MCF 10A (cell line): ENCODE data around the gene CDH24. TPM values are rescaled to one million over a fixed set of nuclear protein-coding genes. Genes with fewer than 3 reads are reported as not detected.
"Not testable (repeated sequence)": the region's sequence is repeated elsewhere in the genome, so short reads cannot be mapped to it uniquely, and the experiment has no call there.

ENCODE experiments used
- BruUV-seq: library from RNA; stranded (reverse); fragments of 400-500 nt; replicated peaks from 2 replicates; lab custom pipeline; 2021; lab: Mats Ljungman, UMichigan
- CTCF ChIA-PET: fragments of 300-600 bp; sonication (Branson Sonifier 250); formaldehyde crosslinking; extraction: SDS; loops from one replicate; lab custom pipeline; 2021; ENCODE audit warnings: antibody characterized with exemption, inconsistent platforms; lab: Yijun Ruan, JAX
- POLR2A ChIA-PET: fragments of 300-600, 350-650 bp; sonication (Branson Sonifier 250); formaldehyde crosslinking; extraction: SDS; loops from one replicate; lab custom pipeline; 2020; ENCODE audit warnings: antibody characterized with exemption, inconsistent platforms; lab: Yijun Ruan, JAX
- DNase-seq: peaks from one replicate; pipeline ENCODE4 v3.0.0-alpha.2; 2018; ENCODE audit not compliant: unreplicated experiment
- H3K27ac Mint-ChIP-seq: one replicate; pipeline ENCODE4 v1.8.0; 2022; ENCODE audit warnings: mild to moderate bottlenecking, low read depth, mixed read lengths; ENCODE audit not compliant: unreplicated experiment
- H3K27me3 Mint-ChIP-seq: one replicate; pipeline ENCODE4 v1.8.0; 2022; ENCODE audit warnings: mixed read lengths; ENCODE audit not compliant: insufficient read depth, unreplicated experiment
- H3K36me3 Mint-ChIP-seq: one replicate; pipeline ENCODE4 v1.8.0; 2022; ENCODE audit warnings: mild to moderate bottlenecking, moderate library complexity, mixed read lengths; ENCODE audit not compliant: insufficient read depth, unreplicated experiment
- H3K4me1 Mint-ChIP-seq: one replicate; pipeline ENCODE4 v1.8.0; 2022; ENCODE audit warnings: mixed read lengths; ENCODE audit not compliant: insufficient read depth, unreplicated experiment
- H3K4me3 Mint-ChIP-seq: one replicate; pipeline ENCODE4 v1.8.0; 2022; ENCODE audit warnings: mild to moderate bottlenecking, moderate library complexity, mixed read lengths; ENCODE audit not compliant: unreplicated experiment
- H3K9me3 Mint-ChIP-seq: one replicate; pipeline ENCODE4 v1.8.0; 2022; ENCODE audit warnings: mixed read lengths; ENCODE audit not compliant: unreplicated experiment
- CTCF ChIP-seq: fragments of 200-600 bp; IDR thresholded peaks from one replicate; pipeline ENCODE4 v1.8.0; 2022; ENCODE audit warnings: antibody characterized with exemption, mild to moderate bottlenecking; ENCODE audit not compliant: unreplicated experiment
- intact Hi-C: fragments of 100-400 bp; cut with micrococcal nuclease; formaldehyde crosslinking; loops from 2 replicates; pipeline ENCODE4 v1.14.1; 2022
- total RNA-seq: library from RNA; stranded (reverse); gene quantifications from 2 replicates; pipeline ENCODE4 v1.2.3, GENCODE V29; 2022

Gene CDH24
- total RNA-seq, 1 experiment from 2014 or later, result 4.9 TPM

GRCh38 chr14:23015618-23016017 lies 41.7 kb downstream of the CDH24 start:
- BruUV-seq, result no TSS peak
- Mint-ChIP-seq H3K27ac (no peak overlapping the region), H3K27me3 (no peaks in the 10 kb centered on the region), H3K4me1 (peaks cover 6% of the 10 kb centered on the region), H3K36me3 (no peaks in the 10 kb centered on the region), H3K4me3 (no peak overlapping the region), H3K9me3 (no peaks in the 10 kb centered on the region)
- ChIA-PET CTCF (interaction anchor here (0.7 to 3.6 kb wide), 4 partner anchors 20 to 56 kb away, joined by 3 to 25 read pairs (median 4); no protein-coding TSS in a partner anchor), POLR2A (interaction anchor here (2.0 kb wide), 1 partner anchor 9 kb away, joined by 10 read pairs; no protein-coding TSS in a partner anchor)
- intact Hi-C loops, result no loop called here
- no peak for DNase-seq
- TF ChIP-seq CTCF, result no peak

DNA sequence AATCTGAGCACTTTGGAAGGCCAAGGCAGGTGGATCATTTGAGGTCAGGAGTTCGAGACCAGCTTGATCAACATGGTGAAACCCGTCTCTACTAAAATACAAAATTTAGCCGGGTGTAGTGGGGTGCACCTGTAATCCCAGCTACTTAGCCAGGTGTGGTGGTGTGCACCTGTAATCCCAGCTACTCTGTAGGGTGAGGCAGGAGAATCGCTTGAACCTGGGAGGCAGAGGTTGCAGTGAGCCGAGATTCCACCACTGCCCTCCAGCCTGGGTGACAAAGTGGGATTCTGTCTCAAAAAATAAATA lies 43.6 kb downstream of the CDH24 start:
- intact Hi-C loops, BruUV-seq: not testable (repeated sequence)
- CTCF ChIA-PET, result interaction anchor here (1.1 to 1.5 kb wide), 2 partner anchors 20 kb away, joined by 3 to 4 read pairs; no protein-coding TSS in a partner anchor

GRCh38 chr14:23013054-23013748 lies 44.1 kb downstream of the CDH24 start:
- intact Hi-C loops, result no loop called here
- no peaks in the 10 kb centered on the region for H3K9me3 Mint-ChIP-seq
- no peak for DNase-seq
- no peak overlapping the region for H3K4me3 Mint-ChIP-seq
- no peak overlapping the region for H3K27ac Mint-ChIP-seq
- no TSS peak for BruUV-seq
- no peaks in the 10 kb centered on the region for H3K27me3 Mint-ChIP-seq
- peaks cover 21% of the 10 kb centered on the region for H3K4me1 Mint-ChIP-seq
- no peak for TF ChIP-seq CTCF
- POLR2A ChIA-PET, result interaction anchor here (0.5 to 1.7 kb wide), 5 partner anchors 10 to 117 kb away, joined by 3 to 5 read pairs (median 5); no protein-coding TSS in a partner anchor
- no peaks in the 10 kb centered on the region for H3K36me3 Mint-ChIP-seq
- CTCF ChIA-PET, result interaction anchor here (1.0 to 1.1 kb wide), 2 partner anchors 18 to 21 kb away, joined by 3 to 4 read pairs; no protein-coding TSS in a partner anchor

More for the DNA sequence above, 43.6 kb downstream of the CDH24 start:
- H3K27me3 Mint-ChIP-seq, H3K27ac Mint-ChIP-seq, H3K4me3 Mint-ChIP-seq, DNase-seq, H3K9me3 Mint-ChIP-seq, H3K36me3 Mint-ChIP-seq: not testable (repeated sequence)
- peaks cover 16% of the 10 kb centered on the region for H3K4me1 Mint-ChIP-seq
- POLR2A ChIA-PET, result interaction anchor here (1.2 kb wide), 1 partner anchor 20 kb away, joined by 3 read pairs; no protein-coding TSS in a partner anchor

- Mint-ChIP-seq H3K9me3 (no peaks in the 10 kb centered on the region), H3K4me3 (peak within 1 kb of the TSS; percentile 79), H3K4me1 (peaks cover 34% of the 10 kb centered on the region), H3K27ac (peak within 1 kb of the TSS; percentile 91), H3K27me3 (no peaks in the 10 kb centered on the region), H3K36me3 (no peaks in the 10 kb centered on the region)
- intact Hi-C loops, result no loop called here
- POLR2A ChIA-PET, result interaction anchor here (0.9 to 1.1 kb wide), 4 partner anchors 11 to 32 kb away, joined by 3 to 5 read pairs (median 4); partner anchors contain the start of genes AJUBA and PSMB5
- CTCF ChIA-PET, result interaction anchor here (0.6 to 2.4 kb wide), 6 partner anchors 15 to 72 kb away, joined by 3 to 18 read pairs (median 6); no protein-coding TSS in a partner anchor
- peak; percentile 61 for DNase-seq
- TF ChIP-seq CTCF, result no peak
- no TSS peak for BruUV-seq
Measured at GRCh38 chr14:23009939-23010726, 47.2 kb downstream of the CDH24 start, which contains the start of gene C14orf93. C14orf93 (minus strand) TSS chr14:23010143; CDS start chr14:22999023, 11,120 bp downstream.
